A549 (cell line): ENCODE measurements around the gene KCNQ2. TPM values are rescaled to one million over a fixed set of nuclear protein-coding genes. Genes with fewer than 3 reads are reported as not detected.

Experiments
- ATAC-seq, 2 experiments: fragments of 200-7000 bp in 1 of 2; fragments of >200 bp in 1 of 2; cut with Nextera tagmentation in 1 of 2; cut with Tn5 transposase in 1 of 2; 3 replicates each; pipeline versions ENCODE4 v1.8.0 to v1.9.1; 2018 to 2020; ENCODE audit warnings: mild to moderate bottlenecking in 1 of 2, moderate library complexity in 1 of 2
- CTCF ChIA-PET: fragments of 300-600 bp; sonication (Branson Sonifier 250); formaldehyde crosslinking; extraction: SDS; loops from one replicate; lab custom pipeline; 2021; ENCODE audit warnings: antibody characterized with exemption, inconsistent platforms; lab: Yijun Ruan, JAX
- POLR2A ChIA-PET: fragments of 350-600 bp; formaldehyde crosslinking; extraction: SDS; loops from one replicate; lab custom pipeline; 2021; ENCODE audit warnings: antibody characterized with exemption, inconsistent platforms; lab: Yijun Ruan, JAX
- DNase-seq, 2 experiments: peaks; one replicate each; pipeline versions ENCODE4 v3.0.0 to v3.0.0-alpha.2; 2011 to 2016; ENCODE audit warnings: low read depth in 1 of 2, low spot score in 1 of 2
- FAIRE-seq: peaks from 2 replicates; lab custom pipeline; 2011; peaks lifted over from hg19 to GRCh38; lab: Jason Lieb, UNC
- H3K27ac ChIP-seq, 2 experiments: fragments of >200 bp; sonication (Bioruptor Twin); formaldehyde crosslinking; 3 replicates each; pipeline ENCODE4 v1.5.1; 2016 to 2017
- H3K4me1 ChIP-seq: fragments of >200 bp; sonication (Bioruptor Twin); formaldehyde crosslinking; 3 replicates; pipeline ENCODE4 v1.6.1; 2016
- H3K4me2 ChIP-seq: fragments of >200 bp; sonication (Bioruptor Twin); formaldehyde crosslinking; 3 replicates; pipeline ENCODE4 v1.6.1; 2016
- H3K4me3 ChIP-seq: fragments of >200 bp; sonication (Bioruptor Twin); formaldehyde crosslinking; 3 replicates; pipeline ENCODE4 v1.5.1; 2016
- H3K9me3 ChIP-seq: fragments of >200 bp; sonication (Bioruptor Twin); formaldehyde crosslinking; 3 replicates; pipeline ENCODE4 v1.6.1; 2016
- CHD2 ChIP-seq: fragments of 150-350 bp; IDR thresholded peaks from 2 replicates; pipeline ENCODE4 v1.6.1; 2014; ENCODE audit warnings: low read length; ENCODE audit not compliant: partially characterized antibody
- EHMT2 ChIP-seq: fragments of 200-600 bp; sonication (generic); IDR thresholded peaks from 2 replicates; pipeline ENCODE4 v1.6.1; 2016; ENCODE audit warnings: antibody characterized with exemption, low read depth, mild to moderate bottlenecking, moderate library complexity
- FOSB ChIP-seq: fragments of 250-450 bp; sonication (Bioruptor Pico); IDR thresholded peaks from 2 replicates; pipeline ENCODE4 v1.5.0; 2020; ENCODE audit warnings: mild to moderate bottlenecking, moderate library complexity
- GATA3 ChIP-seq: IDR thresholded peaks from 2 replicates; pipeline ENCODE4 v1.6.1; 2012; ENCODE audit warnings: borderline replicate concordance
- HEYL ChIP-seq: fragments of 250-450 bp; sonication (Bioruptor Pico); IDR thresholded peaks from 2 replicates; pipeline ENCODE4 v1.8.0; 2021; ENCODE audit warnings: mild to moderate bottlenecking, moderate library complexity
- HOXA7 ChIP-seq: fragments of 250-450 bp; sonication (Bioruptor Pico); IDR thresholded peaks from 2 replicates; pipeline ENCODE4 v1.5.0; 2020; ENCODE audit warnings: mild to moderate bottlenecking, moderate library complexity
- JUN ChIP-seq, 2 experiments: fragments of >200 bp; sonication (Bioruptor Twin); formaldehyde crosslinking; IDR thresholded peaks; 2 replicates in 1 of 2; 3 replicates in 1 of 2; pipeline ENCODE4 v1.6.1; 2016 to 2017
- JUNB ChIP-seq: fragments of >200 bp; sonication (Bioruptor Twin); formaldehyde crosslinking; IDR thresholded peaks from 2 replicates; pipeline ENCODE4 v1.6.1; 2016
- KDM1A ChIP-seq: fragments of 200-600 bp; sonication (generic); IDR thresholded peaks from 2 replicates; pipeline ENCODE4 v1.6.1; 2016; ENCODE audit warnings: low read depth, mild to moderate bottlenecking
- NFE2L2 ChIP-seq: fragments of 150-350 bp; conservative IDR thresholded peaks from 2 replicates; pipeline ENCODE4 v1.6.1; 2014; ENCODE audit warnings: low read length
- RARB ChIP-seq: fragments of 250-450 bp; sonication (Bioruptor Pico); IDR thresholded peaks from 2 replicates; pipeline ENCODE4 v1.8.0; 2021; ENCODE audit warnings: mild to moderate bottlenecking, moderate library complexity
- TFCP2L1 ChIP-seq: fragments of 250-450 bp; sonication (Bioruptor Pico); IDR thresholded peaks from 2 replicates; pipeline ENCODE4 v1.5.0; 2021; ENCODE audit warnings: mild to moderate bottlenecking
- ZFP36 ChIP-seq: fragments of 450-650 bp; IDR thresholded peaks from 2 replicates; pipeline ENCODE4 v1.6.1; 2014; ENCODE audit warnings: borderline replicate concordance; ENCODE audit not compliant: partially characterized antibody
- ZNF302 ChIP-seq: fragments of 250-450 bp; sonication (Bioruptor Pico); IDR thresholded peaks from 2 replicates; pipeline ENCODE4 v1.9.0; 2021; ENCODE audit warnings: inconsistent platforms, mild to moderate bottlenecking, moderate library complexity
- WGBS: methylation state at CpG from one replicate; pipeline ENCODE4 v1.1.6; 2017; ENCODE audit errors: missing lambda C conversion rate; 5-methylcytosine and 5-hydroxymethylcytosine counted together
- polyA plus RNA-seq, 4 experiments: library from polyadenylated mRNA; depleted of rRNA in 3 of 4; stranded (reverse); fragments of >200 nt; fragmentation: RNase III in 1 of 4; extraction: RNeasy Plus Mini Kit Qiagen cat#74134 plus additional on column Dnase treatment in 1 of 4; gene quantifications; 2 replicates in 3 of 4; 3 replicates in 1 of 4; pipeline ENCODE4 v1.2.3, GENCODE V29; 2011 to 2017
- TF ChIP-seq, protein P1 (sequence below): fragments of 150-350 bp; IDR thresholded peaks from 2 replicates; pipeline ENCODE4 v1.6.1; 2014; ENCODE audit warnings: low read depth, mild to moderate bottlenecking, low read length
- TF ChIP-seq, protein P2 (sequence below): fragments of 200-600 bp; sonication (generic); IDR thresholded peaks from 2 replicates; pipeline ENCODE4 v1.6.1; 2016; ENCODE audit warnings: antibody characterized with exemption, mild to moderate bottlenecking, moderate library complexity
- TF ChIP-seq, protein P3 (sequence below): IDR thresholded peaks from 2 replicates; pipeline ENCODE4 v1.6.1; 2012; ENCODE audit warnings: low read depth, borderline replicate concordance

The KCNQ2 gene
- polyA plus RNA-seq, 2 of the 4 experiments (the other 2 are of a cell fraction): 0.14 to 0.36 TPM

DNA sequence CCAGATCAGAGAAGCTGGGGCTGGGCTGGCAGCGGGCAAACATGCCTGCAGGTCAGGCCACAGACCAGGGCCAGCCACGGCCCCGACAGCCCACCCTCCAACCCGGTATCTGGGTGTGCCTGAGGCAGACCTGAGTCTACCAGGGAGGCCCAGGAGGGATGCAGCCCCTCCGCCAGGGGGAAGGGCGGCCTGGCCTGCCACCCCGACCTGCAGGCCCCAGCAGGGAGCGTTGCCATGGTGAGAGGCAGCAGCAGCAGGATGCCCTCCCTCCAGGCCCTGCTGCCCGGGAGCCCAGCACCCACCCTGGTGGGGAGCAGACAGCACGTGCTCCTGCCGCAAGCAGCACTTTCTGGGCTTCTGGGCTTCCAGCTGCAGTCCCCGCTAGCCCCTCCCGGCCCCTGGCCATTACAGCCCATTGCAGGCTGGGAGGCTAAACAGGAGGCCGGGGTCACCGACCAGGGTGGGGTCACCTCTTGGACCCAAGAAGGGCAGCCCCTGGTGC, 30.3 kb upstream of the KCNQ2 start:
- WGBS: 92% methylated on average over 7 of the region's 15 CpGs
- ATAC-seq: no peak
- FAIRE-seq: no peak
- ChIA-PET CTCF (interaction anchor here (1.0 to 1.3 kb wide), 2 partner anchors 9 to 17 kb away, joined by 3 to 5 read pairs; partner anchors contain the start of gene PPDPF), POLR2A (interaction anchor here (1.4 kb wide), 1 partner anchor 18 kb away, joined by 7 read pairs; the partner anchor contains the start of gene PPDPF)
- Histone ChIP-seq H3K9me3 (peaks cover 17% of the 10 kb centered on the region), H3K4me3 (no peak overlapping the region), H3K4me2 (no peak overlapping the region), H3K27ac (no peak overlapping the region), H3K4me1 (peaks cover 11% of the 10 kb centered on the region)
- no peak for DNase-seq
- TF ChIP-seq GATA3 (no peak), EHMT2 (no peak), ZNF302 (CRISPR knock-in tag) (no peak), FOSB (CRISPR knock-in tag) (no peak)

DNA sequence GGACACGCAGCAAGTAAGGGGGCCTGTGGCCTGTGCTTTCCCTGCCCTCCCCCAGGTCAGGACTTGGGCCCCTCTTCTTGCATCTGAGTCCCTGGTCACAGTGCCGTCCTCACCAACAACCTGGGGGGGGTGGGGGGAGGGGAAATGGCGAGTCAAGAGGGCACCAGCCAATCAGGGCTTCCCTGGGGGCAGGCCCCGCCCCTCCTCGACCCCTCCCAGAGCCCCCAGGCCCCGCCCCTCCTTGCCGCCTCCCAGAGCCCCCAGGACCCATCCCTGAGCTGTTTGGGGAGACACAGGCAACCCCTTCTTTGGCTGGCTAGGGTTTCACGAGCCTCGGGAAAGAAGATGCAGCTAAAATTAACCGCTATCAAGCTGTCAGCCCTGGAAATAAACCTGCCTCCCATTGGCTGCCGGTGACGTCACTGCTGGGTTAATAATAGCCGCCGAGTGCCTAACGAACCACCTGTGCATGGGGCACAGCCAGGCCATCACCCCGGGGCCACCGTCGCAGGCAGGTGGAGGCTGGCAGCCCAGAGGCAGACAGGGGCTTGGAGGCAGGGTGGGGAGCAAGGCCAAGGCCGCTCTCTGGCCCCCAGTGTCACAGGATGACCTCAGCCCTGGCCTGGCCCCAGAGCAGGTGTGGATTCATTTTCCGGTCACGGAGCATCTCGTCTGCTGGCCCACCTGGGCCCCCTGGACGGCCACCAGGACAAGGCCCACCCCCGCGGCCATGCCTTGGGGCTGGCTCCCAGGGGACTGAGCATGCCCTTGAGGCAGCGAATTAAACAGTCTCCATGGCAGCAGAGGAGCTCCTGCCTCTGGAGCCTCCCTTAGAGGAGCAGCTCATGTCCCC, 29.6 kb upstream of the KCNQ2 start:
- peaks cover 18% of the 10 kb centered on the region for H3K4me1 ChIP-seq
- DNase-seq: no peak
- peaks cover 17% of the 10 kb centered on the region for H3K9me3 ChIP-seq
- no peak overlapping the region for H3K4me3 ChIP-seq
- 0 out of 3 replicates have a peak overlapping the region, but pooled peaks have one; percentile 30 for H3K4me2 ChIP-seq
- no peak for ATAC-seq
- POLR2A ChIA-PET: interaction anchor here (1.4 kb wide), 1 partner anchor 19 kb away, joined by 7 read pairs; the partner anchor contains the start of gene PPDPF
- no peak overlapping the region for H3K27ac ChIP-seq
- WGBS: 51% methylated on average over 12 of the region's 26 CpGs
- no peak for FAIRE-seq
- CTCF ChIA-PET: interaction anchor here (1.0 to 1.3 kb wide), 2 partner anchors 8 to 18 kb away, joined by 3 to 5 read pairs; partner anchors contain the start of gene PPDPF
- TF ChIP-seq JUNB: no peak
- no peak for TF ChIP-seq TFCP2L1 (CRISPR knock-in tag)
- peak; percentile 72 for TF ChIP-seq ZFP36

DNA sequence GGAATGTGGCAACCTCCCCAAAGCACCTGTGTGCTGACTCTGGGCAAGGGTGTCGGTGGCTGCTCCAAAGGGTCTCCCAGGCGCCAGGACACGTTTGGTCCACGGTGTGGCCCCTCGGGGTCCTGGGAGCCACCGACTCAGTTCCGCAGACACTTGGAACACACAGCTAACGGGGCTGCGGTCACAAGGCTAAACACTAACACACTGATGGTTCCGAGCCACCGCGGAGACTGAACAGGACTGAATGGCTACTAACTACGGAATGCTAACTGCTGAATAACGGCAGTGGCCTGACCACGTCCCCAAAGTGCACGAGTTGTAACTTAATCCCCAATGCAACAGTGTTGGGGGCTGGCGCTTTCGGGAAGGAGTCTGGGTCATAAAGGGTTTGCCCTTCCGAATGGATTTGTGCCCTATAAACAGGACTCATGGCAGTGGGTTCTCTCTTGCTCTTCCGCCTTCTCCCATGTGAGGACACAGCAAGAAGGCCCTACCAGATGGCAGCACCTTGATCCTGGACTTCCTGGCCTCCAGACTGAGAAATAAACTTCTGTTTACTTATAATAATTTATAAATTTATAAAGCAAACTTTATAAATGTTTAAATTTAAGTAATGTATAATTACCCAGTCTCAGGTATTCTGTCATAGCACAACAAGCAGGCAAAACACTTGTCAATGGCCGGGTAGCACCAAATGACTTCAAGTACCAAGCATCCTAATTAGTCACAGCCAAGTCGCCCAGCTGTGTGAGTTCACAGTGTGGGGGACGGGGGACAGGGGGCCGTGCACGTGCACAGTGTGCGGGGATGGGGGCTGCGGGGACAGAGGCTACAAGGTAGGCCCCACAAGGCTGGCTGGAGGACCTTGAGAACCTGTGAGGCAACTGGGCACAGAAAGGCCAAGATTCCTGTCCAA, 28.7 kb upstream of the KCNQ2 start:
- FAIRE-seq (no peak), ATAC-seq (no peak), DNase-seq (no peak)
- Histone ChIP-seq H3K4me2 (0 out of 3 replicates have a peak overlapping the region, but pooled peaks have one; percentile 30), H3K27ac (no peak overlapping the region), H3K4me3 (no peak overlapping the region), H3K4me1 (peaks cover 26% of the 10 kb centered on the region), H3K9me3 (peaks cover 17% of the 10 kb centered on the region)
- TF ChIP-seq HEYL: no peak
- TF ChIP-seq, protein P1, sequence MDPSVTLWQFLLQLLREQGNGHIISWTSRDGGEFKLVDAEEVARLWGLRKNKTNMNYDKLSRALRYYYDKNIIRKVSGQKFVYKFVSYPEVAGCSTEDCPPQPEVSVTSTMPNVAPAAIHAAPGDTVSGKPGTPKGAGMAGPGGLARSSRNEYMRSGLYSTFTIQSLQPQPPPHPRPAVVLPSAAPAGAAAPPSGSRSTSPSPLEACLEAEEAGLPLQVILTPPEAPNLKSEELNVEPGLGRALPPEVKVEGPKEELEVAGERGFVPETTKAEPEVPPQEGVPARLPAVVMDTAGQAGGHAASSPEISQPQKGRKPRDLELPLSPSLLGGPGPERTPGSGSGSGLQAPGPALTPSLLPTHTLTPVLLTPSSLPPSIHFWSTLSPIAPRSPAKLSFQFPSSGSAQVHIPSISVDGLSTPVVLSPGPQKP: no peak
- no peak for TF ChIP-seq CHD2
- no peak for TF ChIP-seq ZFP36
- no peak for TF ChIP-seq TFCP2L1 (CRISPR knock-in tag)
- no peak for TF ChIP-seq NFE2L2
- TF ChIP-seq, protein P2, sequence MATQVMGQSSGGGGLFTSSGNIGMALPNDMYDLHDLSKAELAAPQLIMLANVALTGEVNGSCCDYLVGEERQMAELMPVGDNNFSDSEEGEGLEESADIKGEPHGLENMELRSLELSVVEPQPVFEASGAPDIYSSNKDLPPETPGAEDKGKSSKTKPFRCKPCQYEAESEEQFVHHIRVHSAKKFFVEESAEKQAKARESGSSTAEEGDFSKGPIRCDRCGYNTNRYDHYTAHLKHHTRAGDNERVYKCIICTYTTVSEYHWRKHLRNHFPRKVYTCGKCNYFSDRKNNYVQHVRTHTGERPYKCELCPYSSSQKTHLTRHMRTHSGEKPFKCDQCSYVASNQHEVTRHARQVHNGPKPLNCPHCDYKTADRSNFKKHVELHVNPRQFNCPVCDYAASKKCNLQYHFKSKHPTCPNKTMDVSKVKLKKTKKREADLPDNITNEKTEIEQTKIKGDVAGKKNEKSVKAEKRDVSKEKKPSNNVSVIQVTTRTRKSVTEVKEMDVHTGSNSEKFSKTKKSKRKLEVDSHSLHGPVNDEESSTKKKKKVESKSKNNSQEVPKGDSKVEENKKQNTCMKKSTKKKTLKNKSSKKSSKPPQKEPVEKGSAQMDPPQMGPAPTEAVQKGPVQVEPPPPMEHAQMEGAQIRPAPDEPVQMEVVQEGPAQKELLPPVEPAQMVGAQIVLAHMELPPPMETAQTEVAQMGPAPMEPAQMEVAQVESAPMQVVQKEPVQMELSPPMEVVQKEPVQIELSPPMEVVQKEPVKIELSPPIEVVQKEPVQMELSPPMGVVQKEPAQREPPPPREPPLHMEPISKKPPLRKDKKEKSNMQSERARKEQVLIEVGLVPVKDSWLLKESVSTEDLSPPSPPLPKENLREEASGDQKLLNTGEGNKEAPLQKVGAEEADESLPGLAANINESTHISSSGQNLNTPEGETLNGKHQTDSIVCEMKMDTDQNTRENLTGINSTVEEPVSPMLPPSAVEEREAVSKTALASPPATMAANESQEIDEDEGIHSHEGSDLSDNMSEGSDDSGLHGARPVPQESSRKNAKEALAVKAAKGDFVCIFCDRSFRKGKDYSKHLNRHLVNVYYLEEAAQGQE: no peak
- no peak for TF ChIP-seq KDM1A
- TF ChIP-seq RARB (CRISPR knock-in tag): no peak
- TF ChIP-seq JUN (IDR thresholded peaks at IDR 0.05): no peak
- TF ChIP-seq, protein P3, sequence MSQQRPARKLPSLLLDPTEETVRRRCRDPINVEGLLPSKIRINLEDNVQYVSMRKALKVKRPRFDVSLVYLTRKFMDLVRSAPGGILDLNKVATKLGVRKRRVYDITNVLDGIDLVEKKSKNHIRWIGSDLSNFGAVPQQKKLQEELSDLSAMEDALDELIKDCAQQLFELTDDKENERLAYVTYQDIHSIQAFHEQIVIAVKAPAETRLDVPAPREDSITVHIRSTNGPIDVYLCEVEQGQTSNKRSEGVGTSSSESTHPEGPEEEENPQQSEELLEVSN: no peak
- no peak for TF ChIP-seq HOXA7 (CRISPR knock-in tag)
- ChIA-PET POLR2A (no interaction called here), CTCF (interaction anchor here (0.6 kb wide), 1 partner anchor 274 kb away, joined by 3 read pairs; no protein-coding TSS in a partner anchor)
- WGBS: 73% methylated on average over 12 of the region's 27 CpGs
